Activated T-helper 17 cell treated with anti-CD3 and anti-CD28 coated beads, Interleukin-2, amount 50 U/mL, for 72 hours (primary cell): ENCODE results near the gene DTNA. TPM values are rescaled to one million over a fixed set of nuclear protein-coding genes. Genes with fewer than 3 reads are reported as not detected.

Source experiments
- ATAC-seq: fragments of 150-1000 bp; cut with Tn5 transposase; replicated peaks from 2 replicates; pipeline ENCODE4 v1.10.0; 2021; ENCODE audit warnings: mild to moderate bottlenecking, moderate library complexity
- H3K27ac Mint-ChIP-seq: one replicate; pipeline ENCODE4 v1.8.0; 2022; ENCODE audit warnings: mixed read lengths
- H3K27me3 Mint-ChIP-seq: one replicate; pipeline ENCODE4 v1.8.0; 2022; ENCODE audit warnings: mixed read lengths
- H3K36me3 Mint-ChIP-seq: one replicate; pipeline ENCODE4 v1.8.0; 2022; ENCODE audit warnings: low read depth, mild to moderate bottlenecking, mixed read lengths
- H3K4me1 Mint-ChIP-seq: one replicate; pipeline ENCODE4 v1.8.0; 2022; ENCODE audit warnings: mixed read lengths
- H3K4me3 Mint-ChIP-seq: one replicate; pipeline ENCODE4 v1.8.0; 2022; ENCODE audit warnings: mild to moderate bottlenecking, mixed read lengths
- H3K9me3 Mint-ChIP-seq: one replicate; pipeline ENCODE4 v1.8.0; 2022; ENCODE audit warnings: mixed read lengths
- total RNA-seq, 2 donors: library from RNA; stranded (reverse); gene quantifications; one replicate each; pipeline ENCODE4 v1.2.3, GENCODE V29; 2022

Gene DTNA
- total RNA-seq, 2 donors from 2014 or later = 0.11 to 0.15 TPM

DNA sequence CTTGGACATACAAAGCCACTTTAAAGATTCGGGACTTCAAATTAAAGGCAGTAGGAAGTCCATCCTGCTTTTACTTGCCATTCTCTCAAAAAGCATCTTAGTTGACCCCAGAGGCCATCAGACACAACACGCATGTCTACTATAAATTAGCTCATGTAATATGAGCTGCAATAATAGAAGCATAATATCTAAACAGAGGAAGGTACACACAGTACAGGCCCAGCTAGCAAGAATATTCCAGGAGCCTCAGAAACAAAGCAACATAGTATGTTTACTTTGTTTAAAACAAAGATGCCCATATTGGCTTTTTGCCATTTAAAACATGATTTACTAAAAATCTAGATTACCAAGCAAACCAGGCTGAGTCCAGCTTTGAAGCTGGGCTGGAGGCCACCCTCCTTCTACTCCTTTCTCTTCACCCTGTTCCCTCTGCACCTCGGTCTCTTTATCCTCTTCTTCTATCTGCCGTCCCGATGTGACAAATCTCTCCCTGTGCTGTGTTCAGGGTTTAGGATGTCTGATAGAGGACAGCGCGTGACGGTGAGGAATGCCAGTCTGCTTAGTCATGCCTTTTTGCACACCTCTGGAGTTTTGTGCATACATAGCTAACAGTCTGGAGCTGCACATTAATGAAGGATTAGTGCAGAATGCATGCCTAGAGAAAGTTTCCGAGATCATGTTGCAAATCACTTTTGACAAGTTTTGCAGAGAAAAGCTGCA, 28.2 kb downstream of the DTNA start:
- H3K27me3 Mint-ChIP-seq = peaks cover 6% of the 10 kb centered on the region
- H3K9me3 Mint-ChIP-seq = no peaks in the 10 kb centered on the region
- no peak overlapping the region for H3K4me3 Mint-ChIP-seq
- no peak for ATAC-seq
- H3K27ac Mint-ChIP-seq = no peak overlapping the region
- no peaks in the 10 kb centered on the region for H3K4me1 Mint-ChIP-seq
- H3K36me3 Mint-ChIP-seq = no peaks in the 10 kb centered on the region

DNA sequence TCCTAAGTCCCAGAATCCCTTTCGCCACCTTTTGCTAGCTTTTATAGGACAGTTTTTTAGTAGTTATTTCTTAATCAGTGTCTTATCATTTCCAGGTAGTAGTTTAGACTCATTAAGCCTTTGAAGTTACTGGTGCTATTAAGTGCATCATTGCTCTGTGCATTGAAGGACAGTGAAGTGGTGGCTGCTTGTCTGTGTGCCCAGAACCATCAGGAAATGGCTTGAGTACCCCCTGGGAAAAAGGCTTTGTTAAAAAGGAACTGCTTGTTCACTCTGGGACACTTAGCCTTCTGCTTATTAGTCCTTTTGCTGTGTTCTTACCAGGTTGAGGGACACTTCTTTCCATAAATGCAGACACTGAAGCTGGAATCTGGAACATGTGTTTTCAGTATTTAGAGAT, 30.0 kb downstream of the DTNA start:
- no peak for ATAC-seq
- Mint-ChIP-seq H3K27ac (no peak overlapping the region), H3K4me3 (no peak overlapping the region), H3K9me3 (no peaks in the 10 kb centered on the region), H3K27me3 (peaks cover 12% of the 10 kb centered on the region), H3K36me3 (no peaks in the 10 kb centered on the region), H3K4me1 (no peaks in the 10 kb centered on the region)

DNA sequence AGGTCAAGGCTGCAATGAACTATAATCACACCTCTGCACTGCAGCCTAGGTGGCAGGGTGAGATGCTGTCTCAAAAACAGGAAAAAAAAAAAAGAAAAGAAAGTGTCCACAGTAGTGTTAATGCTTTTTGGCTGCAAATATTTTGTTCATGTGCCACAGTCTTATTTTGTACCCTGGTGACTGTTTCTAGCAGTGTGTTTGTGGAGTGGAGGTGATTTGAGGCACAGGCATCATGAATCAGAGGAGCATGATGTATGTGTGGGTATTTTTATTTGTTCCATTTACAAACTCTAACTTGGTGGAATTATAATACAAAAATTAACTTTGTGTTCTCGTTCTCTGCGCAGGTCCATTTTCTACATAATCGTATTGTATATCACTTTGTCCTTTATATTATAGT, 30.6 kb downstream of the DTNA start:
- no peak overlapping the region for H3K4me3 Mint-ChIP-seq
- no peaks in the 10 kb centered on the region for H3K36me3 Mint-ChIP-seq
- no peak overlapping the region for H3K27ac Mint-ChIP-seq
- no peak for ATAC-seq
- no peaks in the 10 kb centered on the region for H3K9me3 Mint-ChIP-seq
- H3K27me3 Mint-ChIP-seq = peaks cover 18% of the 10 kb centered on the region
- no peaks in the 10 kb centered on the region for H3K4me1 Mint-ChIP-seq

DNA sequence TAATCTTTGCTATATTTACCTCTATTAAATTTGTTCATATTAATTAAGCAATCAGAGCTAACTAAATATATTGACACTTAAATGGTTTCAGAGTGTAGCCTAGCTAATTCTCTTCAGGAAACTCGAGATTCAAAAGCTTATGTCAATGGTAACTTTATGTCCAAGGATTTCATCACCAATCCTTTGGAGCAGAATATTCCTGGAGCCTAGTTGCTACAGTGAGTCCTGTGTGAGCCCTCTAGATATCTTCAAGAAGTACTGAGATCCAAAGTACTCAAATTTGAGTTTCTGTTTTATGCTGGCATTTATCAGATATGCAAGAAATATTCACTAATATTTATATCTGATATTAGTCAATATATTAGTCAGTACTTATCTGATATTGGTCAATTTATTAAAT, 31.3 kb downstream of the DTNA start:
- ATAC-seq = no peak
- Mint-ChIP-seq H3K4me3 (no peak overlapping the region), H3K4me1 (no peaks in the 10 kb centered on the region), H3K27me3 (peaks cover 15% of the 10 kb centered on the region), H3K36me3 (no peaks in the 10 kb centered on the region), H3K9me3 (no peaks in the 10 kb centered on the region), H3K27ac (no peak overlapping the region)

DNA sequence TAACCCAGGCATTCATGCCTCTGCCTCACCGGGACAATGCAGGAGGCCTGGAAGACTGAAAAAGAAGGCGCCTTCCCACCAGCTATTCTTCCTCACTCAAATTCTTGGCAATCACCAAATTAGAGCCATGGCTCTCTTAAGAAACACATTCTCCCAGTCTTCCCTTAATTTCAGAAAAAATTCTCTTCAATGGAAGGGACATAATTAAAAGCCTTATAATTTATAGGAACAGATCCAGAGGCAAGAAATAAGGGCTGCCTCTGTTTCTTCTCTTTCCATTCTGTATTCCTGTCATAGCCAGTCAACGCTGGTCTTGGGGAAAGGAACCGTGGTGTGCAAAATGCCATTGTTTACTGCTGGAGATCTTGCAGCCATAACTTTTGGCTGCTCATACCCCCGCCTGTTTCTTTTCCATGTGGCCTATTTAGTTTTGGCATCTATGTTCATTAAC, 32.8 kb downstream of the DTNA start:
- H3K4me3 Mint-ChIP-seq = no peak overlapping the region
- no peaks in the 10 kb centered on the region for H3K4me1 Mint-ChIP-seq
- ATAC-seq = no peak
- H3K27ac Mint-ChIP-seq = no peak overlapping the region
- peaks cover 12% of the 10 kb centered on the region for H3K27me3 Mint-ChIP-seq
- H3K9me3 Mint-ChIP-seq = no peaks in the 10 kb centered on the region
- H3K36me3 Mint-ChIP-seq = no peaks in the 10 kb centered on the region

DNA sequence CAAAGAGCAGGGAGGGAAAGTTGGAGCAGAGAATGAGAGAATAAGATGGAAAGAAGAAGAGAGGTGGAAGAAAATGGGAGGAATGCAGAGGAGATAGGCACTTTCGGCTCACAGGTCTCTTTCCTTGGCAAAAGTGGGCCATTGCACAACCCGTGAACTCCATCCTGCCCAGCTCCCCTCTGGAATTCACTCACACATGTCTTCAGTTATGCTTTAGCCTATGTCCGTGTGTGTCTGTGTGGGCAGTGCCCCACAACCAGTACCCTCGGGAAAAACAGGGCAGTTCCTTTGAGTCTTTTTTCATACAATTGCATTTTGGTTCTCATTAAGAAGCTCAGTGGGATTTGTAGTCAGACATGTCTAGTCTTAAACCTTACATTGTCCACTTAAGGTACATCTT, 34.5 kb downstream of the DTNA start:
- Mint-ChIP-seq H3K4me1 (no peaks in the 10 kb centered on the region), H3K36me3 (no peaks in the 10 kb centered on the region), H3K27ac (no peak overlapping the region), H3K9me3 (no peaks in the 10 kb centered on the region), H3K4me3 (no peak overlapping the region), H3K27me3 (peaks cover 12% of the 10 kb centered on the region)
- ATAC-seq = no peak

DNA sequence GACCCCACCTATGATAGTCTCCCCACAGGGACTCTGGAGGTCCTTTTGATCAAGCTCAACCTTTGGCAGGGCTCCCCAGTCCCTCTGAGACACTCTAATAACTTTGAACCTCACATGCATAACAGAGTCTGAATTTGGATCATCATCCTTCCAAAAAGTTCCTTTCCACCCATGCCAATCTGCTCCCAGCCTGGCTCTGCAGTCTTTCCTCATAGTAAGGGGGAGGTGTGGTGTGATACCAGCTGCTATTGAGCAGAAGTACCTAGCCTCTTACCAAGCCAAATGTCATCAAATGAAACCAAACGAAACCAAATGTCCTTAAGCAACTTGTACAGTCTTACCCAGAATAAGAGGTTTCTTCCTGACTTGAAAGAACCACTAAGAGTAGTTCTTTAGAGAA, 36.5 kb downstream of the DTNA start:
- Mint-ChIP-seq H3K27ac (no peak overlapping the region), H3K9me3 (no peaks in the 10 kb centered on the region), H3K36me3 (no peaks in the 10 kb centered on the region), H3K4me1 (no peaks in the 10 kb centered on the region), H3K4me3 (no peak overlapping the region), H3K27me3 (peaks cover 12% of the 10 kb centered on the region)
- ATAC-seq = no peak

DNA sequence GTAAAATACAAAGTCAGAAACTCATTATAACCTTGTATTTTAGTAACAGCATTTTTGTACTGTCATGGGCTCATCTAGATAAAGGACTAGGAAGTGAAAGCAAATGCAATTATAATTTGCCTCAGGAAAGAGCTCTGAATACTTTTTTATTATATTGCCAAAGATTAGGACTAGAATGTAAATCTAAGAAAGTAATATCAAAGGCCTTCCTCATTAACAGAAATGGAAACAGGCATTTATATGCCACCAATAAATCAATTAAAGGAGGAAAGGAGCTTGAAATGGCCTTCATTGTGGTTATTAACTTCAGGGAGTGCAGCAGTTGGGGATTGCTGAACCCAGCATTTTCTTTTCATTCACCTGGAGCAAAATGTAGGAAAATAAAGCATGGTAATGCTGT, 39.6 kb downstream of the DTNA start:
- no peak overlapping the region for H3K4me3 Mint-ChIP-seq
- H3K4me1 Mint-ChIP-seq = no peaks in the 10 kb centered on the region

DNA sequence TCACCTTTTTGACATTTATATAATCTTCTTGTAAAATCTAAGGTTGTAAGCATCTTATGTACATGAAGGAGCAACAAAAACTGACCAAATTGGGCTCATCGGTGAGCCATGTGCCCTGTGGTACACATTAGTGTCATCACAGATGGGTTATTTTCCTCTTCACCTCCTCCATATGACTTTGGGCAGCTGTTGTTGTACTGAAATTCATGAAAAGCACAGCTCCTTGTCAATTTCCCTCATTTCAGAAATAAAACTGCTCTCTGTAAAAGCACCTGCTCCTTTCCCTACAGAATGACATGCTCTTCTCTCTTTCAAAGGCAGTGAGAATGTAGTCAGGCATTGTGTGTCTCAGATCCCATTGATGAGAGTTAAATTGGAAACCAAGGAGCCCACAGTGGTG, 42.0 kb downstream of the DTNA start:
- Mint-ChIP-seq H3K9me3 (no peaks in the 10 kb centered on the region), H3K4me3 (no peak overlapping the region), H3K27ac (no peak overlapping the region), H3K27me3 (peaks cover 7% of the 10 kb centered on the region), H3K4me1 (no peaks in the 10 kb centered on the region), H3K36me3 (no peaks in the 10 kb centered on the region)
- ATAC-seq = no peak

More for the DNA sequence above, 39.6 kb downstream of the DTNA start:
- ATAC-seq = no peak
- H3K36me3 Mint-ChIP-seq = no peaks in the 10 kb centered on the region
- peaks cover 15% of the 10 kb centered on the region for H3K27me3 Mint-ChIP-seq
- no peaks in the 10 kb centered on the region for H3K9me3 Mint-ChIP-seq
- H3K27ac Mint-ChIP-seq = no peak overlapping the region

DNA sequence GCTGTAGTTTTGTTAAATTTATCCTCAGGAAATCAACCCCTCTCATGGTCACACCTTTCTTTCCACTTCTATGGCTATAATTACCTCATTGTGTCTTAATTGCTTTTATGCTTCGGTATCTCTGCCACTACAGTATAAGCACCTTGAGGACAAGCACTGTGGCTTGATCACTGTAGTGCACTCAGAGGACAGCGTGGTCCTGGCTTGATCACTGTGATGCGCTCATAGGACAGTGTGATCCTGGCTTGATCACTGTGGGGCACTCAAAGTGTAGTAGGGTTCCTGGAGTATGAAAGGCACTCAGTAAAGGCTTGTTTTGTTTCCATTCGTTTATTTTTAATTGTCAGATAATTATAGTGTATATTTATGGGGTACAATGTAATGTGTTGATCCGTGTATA, 44.2 kb downstream of the DTNA start:
- H3K27me3 Mint-ChIP-seq = peaks cover 7% of the 10 kb centered on the region
- no peak overlapping the region for H3K27ac Mint-ChIP-seq
- H3K4me1 Mint-ChIP-seq = no peaks in the 10 kb centered on the region
- no peak for ATAC-seq
- H3K4me3 Mint-ChIP-seq = no peak overlapping the region
- H3K9me3 Mint-ChIP-seq = no peaks in the 10 kb centered on the region
- H3K36me3 Mint-ChIP-seq = no peaks in the 10 kb centered on the region

DNA sequence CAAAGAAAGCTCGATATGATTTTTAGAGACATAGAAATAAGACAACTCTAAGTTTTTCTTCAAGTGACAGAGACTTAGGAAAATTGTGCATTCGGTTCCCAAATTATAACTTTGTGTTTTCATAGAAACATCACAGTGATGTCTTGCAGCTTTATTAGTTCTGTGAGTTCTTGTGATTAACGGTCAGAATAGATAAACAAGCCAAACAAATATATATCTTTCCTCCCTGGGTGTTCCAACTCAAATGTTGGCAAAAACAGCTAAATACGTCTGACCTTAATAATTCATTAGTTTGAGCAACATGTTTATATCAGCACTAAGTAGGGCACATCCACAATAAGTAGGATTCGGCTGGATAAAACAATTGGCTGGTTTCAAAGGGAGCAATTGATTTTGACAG, 47.6 kb downstream of the DTNA start:
- peaks cover 19% of the 10 kb centered on the region for H3K27me3 Mint-ChIP-seq
- H3K4me3 Mint-ChIP-seq = no peak overlapping the region
- H3K9me3 Mint-ChIP-seq = no peaks in the 10 kb centered on the region
- no peaks in the 10 kb centered on the region for H3K4me1 Mint-ChIP-seq
- H3K36me3 Mint-ChIP-seq = no peaks in the 10 kb centered on the region
- ATAC-seq = no peak
- H3K27ac Mint-ChIP-seq = no peak overlapping the region

DNA sequence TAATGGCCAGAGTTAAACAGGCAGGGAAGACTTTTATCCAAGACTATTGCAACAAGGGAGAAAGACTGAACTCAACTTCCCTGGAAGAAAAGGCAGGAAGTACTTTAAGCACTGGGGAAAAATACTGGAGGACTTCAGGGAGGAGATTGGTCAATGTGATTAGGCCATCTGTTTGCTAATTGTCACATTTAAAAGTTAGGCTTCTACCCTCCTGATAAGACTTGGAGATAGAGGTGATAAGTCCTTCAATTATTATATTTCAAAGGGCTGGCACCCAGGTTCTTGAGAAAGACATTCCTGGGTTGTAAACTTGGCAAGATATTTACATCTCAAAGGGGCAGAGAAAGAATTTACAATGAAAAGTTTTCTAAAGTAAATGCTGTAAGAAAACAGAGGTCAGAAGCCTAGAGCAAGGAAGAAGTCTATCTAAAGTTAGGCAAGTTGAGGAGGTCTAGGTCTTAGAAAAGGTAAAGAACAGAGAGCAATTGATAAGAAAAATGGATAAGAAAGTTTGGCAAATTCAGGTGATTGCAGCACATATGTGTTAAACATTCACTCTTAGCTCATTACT, 48.4 kb downstream of the DTNA start:
- Mint-ChIP-seq H3K36me3 (no peaks in the 10 kb centered on the region), H3K27me3 (peaks cover 19% of the 10 kb centered on the region), H3K9me3 (no peaks in the 10 kb centered on the region), H3K27ac (no peak overlapping the region), H3K4me1 (no peaks in the 10 kb centered on the region), H3K4me3 (no peak overlapping the region)
- ATAC-seq = no peak

DNA sequence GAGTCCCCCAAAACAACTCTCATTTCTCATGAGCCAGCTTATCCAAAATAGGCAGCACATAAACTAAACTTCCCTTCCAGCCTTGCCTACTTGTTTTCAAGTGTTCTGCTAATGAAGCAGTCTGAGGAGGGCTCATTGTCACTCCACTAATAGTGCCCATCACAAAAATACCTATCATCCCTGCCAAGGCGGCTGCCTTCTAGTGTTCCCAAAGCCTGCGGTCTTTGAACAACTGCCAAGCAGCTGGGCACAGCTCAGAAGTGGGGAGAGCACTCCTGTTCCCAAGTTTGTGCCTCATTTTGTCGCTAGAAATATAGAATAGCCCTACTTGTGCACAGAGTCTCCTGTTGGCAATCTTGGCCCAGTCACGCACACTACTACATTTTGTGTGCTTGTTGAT, 50.3 kb downstream of the DTNA start:
- Mint-ChIP-seq H3K36me3 (no peaks in the 10 kb centered on the region), H3K27ac (no peak overlapping the region), H3K4me1 (no peaks in the 10 kb centered on the region), H3K27me3 (peaks cover 12% of the 10 kb centered on the region), H3K4me3 (no peak overlapping the region), H3K9me3 (no peaks in the 10 kb centered on the region)
- ATAC-seq = no peak

DNA sequence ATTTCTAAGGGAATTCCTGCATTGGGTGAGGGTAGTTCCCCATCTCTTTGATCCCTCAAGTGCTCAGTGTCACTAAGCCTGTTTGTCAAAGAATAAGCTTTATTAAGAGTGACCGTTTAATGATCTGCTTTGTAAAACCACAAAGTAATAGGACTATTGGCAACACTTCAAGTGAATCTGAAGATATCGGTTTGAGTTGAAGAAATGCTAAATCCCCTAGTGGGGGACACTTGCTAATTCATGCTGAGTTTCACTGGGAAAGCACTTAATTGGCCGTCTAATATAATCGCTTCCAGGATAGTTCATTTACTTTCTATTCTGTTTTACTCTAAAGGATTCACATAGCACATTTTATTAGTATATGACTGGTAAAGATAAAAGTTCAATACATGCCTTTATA, 54.4 kb downstream of the DTNA start:
- H3K36me3 Mint-ChIP-seq = no peaks in the 10 kb centered on the region
- H3K9me3 Mint-ChIP-seq = no peaks in the 10 kb centered on the region
- H3K27me3 Mint-ChIP-seq = peaks cover 12% of the 10 kb centered on the region
- no peak overlapping the region for H3K4me3 Mint-ChIP-seq
- ATAC-seq = no peak
- H3K27ac Mint-ChIP-seq = no peak overlapping the region
- no peaks in the 10 kb centered on the region for H3K4me1 Mint-ChIP-seq

DNA sequence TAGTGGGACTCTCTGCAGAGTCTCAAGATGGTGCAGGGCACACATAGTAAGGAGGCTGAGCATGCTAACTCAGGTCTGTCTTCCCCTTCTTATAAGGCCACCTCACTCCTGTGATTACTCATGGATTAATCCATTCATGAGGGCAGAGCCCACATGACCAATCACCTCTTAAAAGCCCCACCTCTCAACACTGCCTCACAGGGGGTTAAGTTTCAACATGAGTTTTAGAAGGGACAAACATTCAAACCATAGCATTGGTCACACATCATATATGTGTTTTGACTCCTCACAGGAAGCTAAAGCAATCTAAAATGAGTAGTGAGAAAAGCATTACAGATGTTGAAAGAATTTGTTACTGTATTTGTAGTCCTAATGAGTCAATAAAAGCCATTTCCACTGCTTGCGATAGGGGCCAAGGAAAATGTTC, 57.5 kb downstream of the DTNA start:
- Mint-ChIP-seq H3K27me3 (peaks cover 2% of the 10 kb centered on the region), H3K27ac (no peak overlapping the region), H3K4me1 (no peaks in the 10 kb centered on the region), H3K36me3 (no peaks in the 10 kb centered on the region), H3K4me3 (no peak overlapping the region), H3K9me3 (no peaks in the 10 kb centered on the region)
- ATAC-seq = peak; percentile 37
